HG03558 (cell line): ENCODE data around the gene DPPA5.
"Not testable (repeated sequence)": the region's sequence is repeated elsewhere in the genome, so short reads cannot be mapped to it uniquely, and the experiment has no call there.

Experiments
- ATAC-seq: cut with Tn5 transposase; IDR thresholded peaks from one replicate; pipeline ENCODE4 v1.9.1; 2021; ENCODE audit warnings: moderate number of reproducible peaks; ENCODE audit not compliant: unreplicated experiment; ENCODE audit errors: extremely low read depth

Gene DPPA5, protein sequence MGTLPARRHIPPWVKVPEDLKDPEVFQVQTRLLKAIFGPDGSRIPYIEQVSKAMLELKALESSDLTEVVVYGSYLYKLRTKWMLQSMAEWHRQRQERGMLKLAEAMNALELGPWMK

DNA sequence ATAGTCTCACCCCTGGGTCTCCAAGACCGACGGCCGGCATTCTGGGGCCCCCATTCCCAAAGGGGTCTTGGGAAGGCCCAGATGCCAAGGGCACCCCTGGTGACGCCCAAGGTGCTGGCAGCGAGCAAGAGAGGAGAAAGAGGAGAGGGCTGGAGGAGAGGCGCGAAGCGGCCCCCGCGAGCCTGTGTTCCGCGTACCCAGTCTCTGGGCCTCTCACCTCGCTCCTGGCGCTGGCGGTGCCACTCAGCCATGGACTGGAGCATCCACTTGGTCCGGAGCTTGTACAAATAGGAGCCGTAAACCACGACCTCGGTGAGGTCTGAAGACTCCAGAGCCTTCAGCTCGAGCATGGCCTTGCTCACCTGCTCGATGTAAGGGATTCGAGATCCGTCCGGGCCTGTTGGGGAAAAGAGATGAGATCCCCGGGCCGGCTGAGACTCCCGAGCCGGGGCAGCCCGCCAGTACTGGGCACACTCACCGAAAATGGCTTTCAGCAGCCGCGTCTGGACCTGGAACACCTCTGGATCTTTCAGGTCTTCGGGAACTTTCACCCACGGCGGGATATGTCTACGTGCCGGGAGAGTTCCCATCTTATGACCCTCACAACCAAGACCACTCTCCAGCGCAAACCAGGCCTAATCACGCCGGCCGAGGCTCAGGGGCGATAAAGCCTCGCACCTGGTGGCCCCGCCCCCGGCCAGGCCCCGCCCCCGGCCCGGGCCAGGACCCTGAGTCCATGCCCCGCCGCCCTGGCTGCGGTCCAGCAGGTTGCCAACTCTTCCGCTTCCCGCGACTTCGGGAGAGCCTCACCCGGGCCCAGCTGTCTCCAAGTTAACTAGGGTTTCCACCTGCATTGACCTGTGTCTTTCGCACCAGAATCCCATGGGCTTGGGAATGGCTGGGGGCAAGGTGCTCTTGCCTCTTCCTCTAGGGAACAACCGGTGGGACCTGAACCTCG, at the start of gene DPPA5:
TSS of gene DPPA5 (minus strand) at position 641 of the 958 bp plus-strand sequence. CDS start at position 590, 51 bp downstream.
- no peak for ATAC-seq

DNA sequence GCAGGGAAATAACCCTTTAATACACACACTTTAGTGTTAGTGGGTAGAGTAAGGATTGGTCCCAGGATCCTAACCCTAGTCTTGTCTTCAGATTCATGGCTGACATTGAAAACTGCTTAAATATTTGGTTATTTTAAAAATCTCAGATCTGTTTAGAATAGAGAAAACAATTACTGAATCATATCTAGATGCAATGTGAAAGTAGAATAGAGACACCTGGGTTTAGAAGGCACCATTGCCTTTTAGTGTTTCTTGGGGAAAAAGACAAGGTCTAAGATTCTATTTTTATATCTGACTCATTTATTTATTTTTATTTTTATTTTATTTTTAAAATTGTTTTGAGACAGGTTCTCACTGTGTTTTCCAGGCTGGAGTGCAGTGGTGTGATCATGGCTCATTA, 46.6 kb upstream of the DPPA5 start:
- no peak for ATAC-seq

DNA sequence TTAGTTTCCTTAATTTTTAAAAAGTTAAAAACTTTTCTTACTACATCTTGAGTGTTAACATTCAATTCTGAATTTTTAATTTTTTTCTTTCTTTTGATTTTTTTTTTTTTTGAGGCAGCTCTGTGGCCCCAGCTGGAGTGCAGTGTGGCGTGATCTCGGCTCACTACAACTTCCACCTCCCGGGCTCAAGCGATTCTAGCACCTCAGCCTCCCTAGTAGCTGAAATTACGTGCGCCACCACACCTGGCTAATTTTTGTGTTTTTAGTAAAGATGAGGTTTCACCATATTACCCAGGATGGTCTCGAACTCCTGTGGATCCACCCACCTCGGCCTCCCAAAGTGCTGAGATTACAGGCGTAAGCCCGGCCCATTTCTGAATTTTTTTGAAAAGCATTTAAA, 41.8 kb upstream of the DPPA5 start:
- no peak for ATAC-seq

DNA sequence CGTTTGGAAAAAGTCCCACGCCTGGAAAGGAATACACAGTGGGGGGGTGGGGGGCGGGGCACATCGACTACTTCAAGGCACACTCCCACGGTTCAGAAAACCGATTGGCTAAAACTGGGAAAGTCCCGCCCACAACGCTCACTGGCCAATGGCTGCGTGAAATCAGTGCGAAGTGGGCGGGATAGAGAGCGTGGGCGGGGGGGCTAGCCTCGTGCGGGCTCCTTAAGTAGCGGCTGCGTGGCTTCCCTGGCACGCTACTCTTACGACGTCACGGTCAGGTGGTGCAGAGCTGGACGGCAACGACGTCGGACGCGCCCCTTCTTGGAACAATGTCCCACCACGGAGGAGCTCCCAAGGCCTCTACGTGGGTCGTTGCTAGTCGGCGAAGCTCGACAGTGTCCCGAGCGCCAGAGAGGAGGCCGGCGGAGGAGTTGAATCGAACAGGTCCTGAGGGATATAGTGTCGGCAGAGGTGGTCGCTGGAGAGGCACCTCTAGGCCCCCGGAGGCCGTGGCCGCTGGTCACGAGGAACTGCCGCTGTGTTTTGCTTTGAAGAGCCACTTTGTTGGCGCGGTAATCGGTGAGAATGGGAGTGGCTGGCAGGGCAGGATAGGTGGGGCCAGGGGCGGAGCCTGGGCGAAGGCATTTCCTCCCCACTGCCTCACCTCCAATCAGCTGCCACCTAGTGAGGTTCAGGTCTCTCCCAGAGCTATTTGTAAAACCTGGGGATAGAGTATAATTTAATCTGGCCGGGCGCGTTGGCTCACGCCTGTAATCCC, 40.7 kb upstream of the DPPA5 start, which contains the start of gene DDX43:
TSS of gene DDX43 (plus strand) at position 252 of the 778 bp plus-strand sequence. CDS start at position 330, 78 bp downstream.
- no peak for ATAC-seq

DNA sequence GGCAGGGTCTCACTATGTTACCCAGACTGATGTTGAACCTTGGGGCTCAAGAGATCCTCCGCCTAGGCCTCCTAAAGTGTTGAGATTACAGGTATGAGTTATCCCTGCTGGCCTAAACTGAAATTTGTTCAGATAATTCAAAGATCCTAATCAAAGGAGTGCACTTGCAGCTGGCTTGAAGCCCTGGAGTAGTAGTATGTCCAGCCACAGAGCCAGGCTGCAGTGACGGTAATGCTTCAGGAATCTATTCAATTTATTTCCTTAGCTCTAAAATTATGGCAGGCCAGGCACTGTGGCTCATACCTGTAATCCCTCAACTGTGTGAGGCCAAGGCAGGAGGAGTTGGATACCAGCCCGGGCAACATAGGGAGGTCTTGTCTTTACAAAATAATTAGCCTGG, 39.2 kb upstream of the DPPA5 start:
- no peak for ATAC-seq

DNA sequence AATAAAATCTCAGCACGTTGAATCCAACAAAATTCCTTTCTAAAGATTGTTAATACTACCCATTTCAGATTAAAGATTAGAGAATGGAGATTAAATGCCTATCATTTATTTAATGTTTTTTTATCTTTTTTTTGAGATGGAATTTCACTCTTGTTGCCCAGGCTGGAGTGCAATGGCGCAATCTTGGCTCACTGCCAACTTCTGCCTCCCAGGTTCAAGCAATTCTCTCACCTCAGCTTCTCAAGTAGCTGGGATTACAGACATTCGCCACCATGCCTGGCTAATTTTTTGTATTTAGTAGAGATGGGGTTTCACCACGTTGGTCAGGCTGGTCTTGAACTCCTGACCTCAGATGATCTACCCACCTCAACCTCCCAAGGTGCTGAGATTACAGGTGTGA, 38.1 kb upstream of the DPPA5 start:
- ATAC-seq: not testable (repeated sequence)

DNA sequence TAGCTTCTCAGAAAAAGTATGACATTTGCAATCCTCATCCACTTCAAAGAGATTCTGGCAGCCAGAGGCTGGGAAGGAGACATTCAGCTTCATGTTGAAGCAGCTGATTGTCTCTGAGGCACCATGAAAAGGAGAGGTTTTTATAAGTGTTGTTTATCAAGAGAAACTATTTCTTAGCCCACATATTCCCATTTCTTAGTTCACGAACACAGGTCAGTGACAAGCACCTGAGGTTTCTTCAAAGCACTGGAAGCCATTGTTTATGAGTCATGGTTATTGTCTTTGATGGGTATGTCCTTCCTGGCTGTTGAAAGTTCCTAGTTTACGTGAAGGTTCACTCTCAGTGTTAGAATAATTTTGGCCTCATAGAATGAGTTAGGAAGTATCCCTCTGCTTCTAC, 37.6 kb upstream of the DPPA5 start:
- no peak for ATAC-seq

DNA sequence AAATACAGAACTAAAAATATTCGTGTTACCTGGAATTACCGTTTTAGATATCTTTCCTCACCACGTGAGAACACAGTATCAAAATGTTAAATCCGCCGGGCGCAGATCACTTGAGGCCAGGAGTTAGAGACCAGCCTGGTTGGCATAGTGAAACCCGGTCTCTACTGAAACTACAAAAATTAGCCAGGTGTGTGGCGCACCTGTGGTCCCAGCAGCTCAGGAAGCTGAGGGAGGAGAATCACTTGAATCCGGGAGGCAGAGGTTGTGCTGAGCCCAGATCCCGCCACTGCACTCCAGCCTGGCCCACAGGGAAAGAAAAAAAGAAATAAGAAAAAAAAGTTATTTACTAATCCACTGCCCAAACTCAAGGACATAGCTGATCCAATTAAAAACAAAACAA, 35.8 kb upstream of the DPPA5 start:
- no peak for ATAC-seq

DNA sequence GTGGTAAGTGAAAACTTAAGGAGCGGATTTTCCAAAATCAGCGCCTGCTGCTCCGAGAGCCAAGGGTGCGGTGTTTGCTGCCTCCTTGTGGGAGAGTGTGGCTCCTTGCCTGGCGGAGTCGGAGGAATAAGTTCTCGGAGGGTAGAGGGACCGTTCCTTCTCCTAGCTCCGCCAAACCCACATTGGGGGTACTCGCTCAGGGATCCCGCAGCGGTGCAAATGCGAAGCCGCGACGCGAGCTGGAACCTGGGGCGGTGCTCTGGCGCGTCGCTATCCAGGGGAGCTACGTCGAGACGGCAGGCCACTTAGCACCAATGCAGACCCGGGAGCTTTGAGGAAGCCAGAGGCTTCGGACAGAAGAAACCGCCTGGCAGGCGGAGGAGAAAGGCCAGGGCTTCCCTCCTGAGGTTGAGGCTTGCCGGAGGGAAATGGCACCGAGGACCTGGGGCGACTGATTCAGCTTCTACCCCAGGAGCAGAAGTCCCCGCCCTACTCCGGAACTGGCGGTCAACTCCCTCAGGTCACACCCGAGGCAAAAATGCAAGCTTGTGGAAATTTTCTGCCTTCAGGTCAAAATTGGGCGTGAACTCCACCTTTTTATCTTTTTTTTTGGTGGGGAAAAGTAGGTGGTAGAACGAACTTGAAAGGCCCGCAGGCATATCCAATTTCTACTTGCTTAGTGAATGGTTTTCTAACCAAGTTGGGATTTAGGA, 34.9 kb upstream of the DPPA5 start:
- no peak for ATAC-seq

DNA sequence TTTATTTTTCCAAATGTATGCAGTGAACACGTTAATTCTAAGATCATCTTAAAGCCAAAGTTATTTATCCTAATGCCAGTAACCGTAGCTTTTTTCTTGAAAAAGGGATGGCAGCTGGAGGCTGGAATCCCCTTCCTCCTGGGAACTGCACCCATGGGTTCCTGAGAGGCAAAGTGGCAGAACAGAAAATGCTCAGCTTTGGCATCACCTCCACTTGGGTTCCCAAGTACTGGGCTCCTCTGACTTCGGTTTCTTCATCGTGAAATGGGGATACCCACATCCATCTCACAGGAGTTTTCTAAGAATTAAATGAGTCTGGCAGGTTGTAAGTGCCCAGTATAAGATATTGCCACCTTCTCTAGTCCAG, 34.3 kb upstream of the DPPA5 start:
- ATAC-seq: no peak

DNA sequence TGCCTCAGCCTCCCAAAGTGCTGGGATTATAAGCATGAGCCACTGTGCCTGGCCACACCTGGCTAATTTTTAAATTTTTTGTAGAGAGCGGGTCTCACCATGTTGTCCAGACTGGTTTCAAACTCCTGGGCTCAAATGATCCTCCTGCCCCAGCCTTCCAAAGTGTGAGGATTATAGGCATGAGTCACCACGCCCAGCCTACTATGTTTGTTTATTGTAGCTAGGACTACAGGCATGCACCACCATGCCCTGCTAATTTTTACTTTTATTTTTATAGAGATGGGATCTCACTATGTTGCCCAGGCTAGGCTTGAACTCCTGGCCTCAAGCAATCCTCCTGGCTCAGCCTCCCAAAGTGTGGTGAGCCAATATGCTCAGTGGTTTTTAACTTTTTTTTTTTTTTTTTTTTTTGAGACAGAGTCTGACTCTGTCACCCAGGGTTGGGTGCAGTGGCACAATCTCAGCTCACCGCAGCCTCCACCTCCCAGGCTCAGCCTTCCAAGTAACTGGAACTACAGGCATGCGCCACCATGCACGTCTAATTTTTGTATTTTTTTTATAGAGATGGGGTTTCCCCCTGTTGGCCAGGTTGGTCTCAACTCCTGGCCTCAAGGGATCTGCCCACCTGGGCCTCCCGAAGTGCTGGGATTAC, 28.5 kb upstream of the DPPA5 start:
- no peak for ATAC-seq

DNA sequence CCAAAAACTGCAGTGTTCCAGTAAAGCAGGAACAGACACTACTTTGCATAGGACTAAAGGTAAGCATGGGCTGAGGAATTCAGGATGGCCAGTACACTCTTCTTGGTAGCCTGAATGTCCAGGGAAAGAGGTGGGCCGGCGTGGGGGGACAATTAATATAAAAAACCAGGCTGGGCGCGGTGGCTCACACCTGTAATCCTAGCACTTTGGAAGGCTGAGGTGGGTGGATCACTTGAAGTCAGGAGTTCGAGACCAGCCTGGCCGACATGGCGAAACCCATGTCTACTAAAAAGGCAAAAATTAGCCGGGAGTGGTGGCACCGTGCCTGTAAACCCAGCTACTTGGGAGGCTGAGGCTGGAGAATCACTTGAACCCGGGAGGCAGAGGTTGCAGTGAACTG, 27.5 kb upstream of the DPPA5 start:
- ATAC-seq: not testable (repeated sequence)

DNA sequence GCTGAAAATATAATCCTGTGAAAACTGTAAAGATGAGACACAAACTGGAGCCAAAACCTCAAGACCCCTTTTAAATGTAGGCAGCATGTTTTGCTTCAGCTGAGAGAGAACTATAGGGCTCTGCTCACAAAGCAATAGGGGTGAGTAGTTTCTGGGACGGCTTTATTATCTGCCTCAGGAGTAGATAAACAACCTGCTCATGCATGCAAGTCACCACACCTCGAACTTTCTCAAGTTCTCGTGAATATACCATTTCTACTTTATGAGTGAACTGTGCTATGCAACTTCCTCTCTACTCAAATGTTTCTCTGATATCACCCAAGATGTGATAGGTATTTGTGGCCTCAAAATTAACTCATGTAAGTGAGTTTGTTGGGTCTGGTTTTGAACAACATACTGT, 23.1 kb upstream of the DPPA5 start:
- ATAC-seq: no peak

DNA sequence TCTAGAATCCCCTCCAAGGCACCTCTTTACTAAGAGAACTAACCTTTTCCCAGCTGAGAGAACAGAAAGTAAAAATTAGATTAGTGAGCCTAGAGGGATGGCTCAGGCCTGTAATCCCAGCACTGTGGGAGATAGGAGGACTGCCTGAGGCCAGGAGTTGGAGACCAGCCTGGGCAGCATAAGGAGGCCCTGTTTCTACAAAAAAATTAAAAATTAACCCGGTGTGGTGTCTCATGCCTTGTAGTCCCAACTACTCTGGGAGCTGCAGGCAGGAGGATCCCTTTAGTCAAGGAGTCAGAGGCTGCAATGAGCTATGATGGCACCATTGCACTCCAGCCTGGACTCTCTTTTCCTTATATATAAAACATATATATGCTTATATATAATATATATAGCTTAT, 21.1 kb upstream of the DPPA5 start:
- no peak for ATAC-seq

DNA sequence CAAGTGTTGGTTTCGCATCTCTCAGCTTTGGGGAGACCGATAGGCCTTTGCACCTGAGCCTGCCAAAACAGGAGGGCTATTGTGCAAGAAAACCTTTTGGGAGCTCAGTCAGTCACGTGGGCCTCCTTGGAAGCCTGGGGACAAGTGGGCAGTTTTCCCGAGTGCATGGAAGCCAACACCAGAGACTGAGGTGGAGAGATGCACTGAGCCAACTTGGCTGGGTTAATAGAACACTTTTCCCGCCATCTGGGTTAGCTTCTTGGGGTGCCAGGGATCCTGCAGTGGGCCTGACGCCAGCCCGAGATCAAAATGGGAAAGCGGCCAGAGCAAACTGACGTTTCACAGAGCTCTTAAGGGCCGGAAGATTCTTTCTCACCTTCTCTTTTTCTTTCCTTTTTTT, 18.4 kb upstream of the DPPA5 start:
- ATAC-seq: no peak

DNA sequence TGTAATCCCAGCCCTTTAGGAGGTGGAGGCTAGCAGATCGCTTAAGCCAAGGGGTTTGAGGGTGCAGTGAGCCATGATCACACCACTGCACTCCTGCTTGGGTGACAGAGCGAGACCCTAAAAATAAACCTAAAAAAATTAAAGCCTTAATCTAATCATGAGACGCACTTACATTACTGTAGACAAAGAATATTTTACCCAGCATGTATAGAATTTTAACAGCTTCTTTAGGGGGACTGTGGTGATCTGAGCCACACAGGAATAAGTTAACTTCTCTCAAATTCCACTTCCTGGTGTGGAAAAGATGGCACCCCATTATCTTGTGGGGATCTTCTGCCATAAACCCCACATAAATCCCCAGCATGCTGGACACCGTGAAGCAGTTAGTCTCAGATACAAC, 17.9 kb upstream of the DPPA5 start:
- ATAC-seq: no peak

DNA sequence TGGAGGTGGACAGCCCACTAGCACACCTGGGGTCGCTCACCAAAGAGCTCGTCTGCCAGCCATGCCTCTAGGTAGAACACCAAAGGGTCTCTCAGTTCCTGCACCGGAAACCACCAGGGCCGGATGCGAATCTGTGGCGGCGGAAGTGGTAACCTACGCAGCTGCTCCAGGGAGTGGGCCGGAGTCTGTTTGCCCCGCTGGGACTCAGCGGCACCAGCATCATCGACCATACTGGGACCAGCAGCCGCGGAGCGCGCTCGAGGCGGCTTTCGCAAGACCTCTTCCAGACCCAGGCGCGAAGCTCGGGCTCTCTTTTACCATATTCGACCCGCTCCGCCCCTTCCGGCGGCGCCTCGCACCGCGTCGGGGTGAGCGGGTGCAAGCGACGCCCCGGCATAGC, 15.5 kb upstream of the DPPA5 start, which contains the start of gene OOEP:
TSS of gene OOEP (minus strand) at position 335 of the 400 bp plus-strand sequence. CDS start at position 230, 105 bp downstream.
- ATAC-seq: no peak

DNA sequence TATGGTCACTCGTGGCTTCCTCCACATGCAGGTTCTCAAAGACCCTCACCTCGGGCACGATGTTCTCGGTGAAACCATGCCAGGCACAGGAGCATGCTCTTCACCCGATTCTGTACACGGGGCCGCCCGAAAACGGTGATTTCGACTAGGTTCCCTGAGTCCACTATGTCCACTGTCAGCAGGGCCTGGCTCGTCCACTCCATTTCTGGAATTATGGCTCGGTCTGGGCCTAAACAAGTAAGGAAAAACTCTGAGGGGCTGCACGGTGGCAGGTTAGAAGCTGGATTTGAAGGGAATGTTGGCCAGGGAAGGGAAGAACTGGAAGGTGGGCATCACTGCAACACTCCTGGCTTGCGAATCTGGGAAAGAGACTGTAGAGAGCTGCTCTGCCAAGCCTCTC, 15.1 kb upstream of the DPPA5 start:
- ATAC-seq: no peak

DNA sequence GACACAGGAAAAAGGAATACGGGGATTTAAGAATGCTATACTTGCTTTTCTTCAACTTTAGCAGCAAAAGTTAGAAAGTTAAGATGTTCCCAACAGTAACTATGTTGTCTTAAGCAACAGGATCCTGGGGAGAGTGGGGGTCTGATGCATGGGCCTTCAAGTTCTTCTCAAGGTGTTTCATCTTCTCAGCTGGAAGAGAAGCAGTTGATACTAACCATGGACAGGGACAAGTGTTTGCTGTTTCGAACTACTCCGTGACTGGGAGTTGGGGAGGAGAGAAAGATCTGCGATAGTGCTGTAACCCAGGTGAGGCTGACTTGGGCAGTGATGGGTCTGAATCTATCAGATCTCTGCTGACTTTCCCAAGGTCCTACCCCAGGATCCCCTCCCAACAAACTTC, 14.6 kb upstream of the DPPA5 start:
- no peak for ATAC-seq
